Left kidney (tissue), 2 donors: ENCODE measurements around the gene LPGAT1. TPM values are rescaled to one million over a fixed set of nuclear protein-coding genes. Genes with fewer than 3 reads are reported as not detected.
"Not testable (repeated sequence)": the region's sequence is repeated elsewhere in the genome, so short reads cannot be mapped to it uniquely, and the experiment has no call there.

Experiments
- DNase-seq: peaks from one replicate; pipeline ENCODE4 v3.0.0-alpha.2; 2013
- polyA plus RNA-seq: library from polyadenylated mRNA; unstranded; fragments of 120-200 nt; gene quantifications from one replicate; pipeline ENCODE4 v1.2.1, GENCODE V29; 2013; ENCODE audit not compliant: insufficient read length

LPGAT1 gene
- polyA plus RNA-seq, 1 donor: 36.4 TPM

- DNase-seq: no peak
These were observed 95.1 kb downstream of the LPGAT1 start for GRCh38 chr1:211735208-211736170.

- DNase-seq: no peak
These were observed 95.8 kb downstream of the LPGAT1 start for GRCh38 chr1:211734791-211735190.

GRCh38 chr1:211734359-211734758, 96.2 kb downstream of the LPGAT1 start:
- DNase-seq: no peak

- no peak for DNase-seq
These were observed 98.1 kb downstream of the LPGAT1 start for GRCh38 chr1:211732293-211732980.

GRCh38 chr1:211731456-211732292, 98.9 kb downstream of the LPGAT1 start:
- no peak for DNase-seq

- no peak for DNase-seq
These were observed 100.2 kb downstream of the LPGAT1 start for GRCh38 chr1:211730347-211730746.

- no peak for DNase-seq
These were observed 101.3 kb downstream of the LPGAT1 start for GRCh38 chr1:211729238-211729637.

- no peak for DNase-seq
These were observed 104.0 kb downstream of the LPGAT1 start for GRCh38 chr1:211726467-211726995.

GRCh38 chr1:211724687-211725196, 105.8 kb downstream of the LPGAT1 start:
- DNase-seq: no peak

GRCh38 chr1:211723273-211723672, 107.3 kb downstream of the LPGAT1 start:
- no peak for DNase-seq

- no peak for DNase-seq
These were observed 108.0 kb downstream of the LPGAT1 start for GRCh38 chr1:211722277-211723175.

GRCh38 chr1:211716555-211716954, 114.0 kb downstream of the LPGAT1 start:
- DNase-seq: not testable (repeated sequence)

GRCh38 chr1:211715971-211716370, 114.6 kb downstream of the LPGAT1 start:
- no peak for DNase-seq

GRCh38 chr1:211714154-211714553, 116.4 kb downstream of the LPGAT1 start:
- DNase-seq: no peak

GRCh38 chr1:211713231-211713630, 117.3 kb downstream of the LPGAT1 start:
- DNase-seq: no peak

GRCh38 chr1:211711315-211711705, 119.3 kb downstream of the LPGAT1 start:
- DNase-seq: no peak

- no peak for DNase-seq
These were observed 119.8 kb downstream of the LPGAT1 start for GRCh38 chr1:211710566-211711314.

- DNase-seq: no peak
These were observed 121.6 kb downstream of the LPGAT1 start for GRCh38 chr1:211708926-211709325.

GRCh38 chr1:211708006-211708405, 122.6 kb downstream of the LPGAT1 start:
- no peak for DNase-seq
